Suprapubic skin (tissue), 4 donors: ENCODE results near the gene DFFB.

Experiments used
- CTCF ChIP-seq, 2 donors: fragments of 200-600 bp in 1 of 2; fragments of 450-650 bp in 1 of 2; sonication (generic) in 1 of 2; IDR thresholded peaks; one replicate each; pipeline ENCODE4 v1.5.1; 2016 to 2019; ENCODE audit warnings: antibody characterized with exemption in 2 of 2, mild to moderate bottlenecking in 1 of 2, moderate library complexity in 1 of 2
- EP300 ChIP-seq: sonication (generic); formaldehyde crosslinking; IDR thresholded peaks from one replicate; pipeline ENCODE4 v1.6.1; 2017; ENCODE audit warnings: antibody characterized with exemption
- POLR2A ChIP-seq, 2 donors: fragments of 450-650 bp; IDR thresholded peaks; one replicate each; pipeline ENCODE4 v1.6.1; 2017; ENCODE audit warnings: antibody characterized with exemption in 2 of 2, mild to moderate bottlenecking in 2 of 2, moderate library complexity in 2 of 2
- POLR2AphosphoS5 ChIP-seq, 3 donors: sonication (generic); formaldehyde crosslinking; IDR thresholded peaks; one replicate each; pipeline ENCODE4 v1.6.1; 2017; ENCODE audit warnings: antibody characterized with exemption in 3 of 3

- TF ChIP-seq POLR2A (IDR thresholded peaks at IDR 0.05) = peak in 1 of 2 donors; percentile 1
- no peak for TF ChIP-seq CTCF (IDR thresholded peaks at IDR 0.05)
- TF ChIP-seq POLR2AphosphoS5 (IDR thresholded peaks at IDR 0.05) = peak in 2 of 3 donors; percentile 28 to 74
- TF ChIP-seq EP300 = no peak
Observed at GRCh38 chr1:3900150-3900968, 43.1 kb downstream of the DFFB start, which contains the start of gene C1orf174.
